Osteoblast (primary cell): ENCODE measurements around the gene WDR4. TPM values are rescaled to one million over a fixed set of nuclear protein-coding genes. Genes with fewer than 3 reads are reported as not detected.
"Not testable (repeated sequence)": the region's sequence is repeated elsewhere in the genome, so short reads cannot be mapped to it uniquely, and the experiment has no call there.

Experiments used
- DNase-seq: peaks from one replicate; pipeline ENCODE4 v3.0.0; 2011; ENCODE audit warnings: low spot score, mixed read lengths; ENCODE audit not compliant: insufficient read length; ENCODE audit errors: missing footprints
- H2AFZ ChIP-seq: 2 replicates; pipeline ENCODE4 v1.6.0; 2011; ENCODE audit warnings: mild to moderate bottlenecking, low read length
- H3K27ac ChIP-seq: 2 replicates; pipeline ENCODE4 v1.5.1; 2011; ENCODE audit warnings: mild to moderate bottlenecking, low read depth, low read length, moderate library complexity
- H3K27me3 ChIP-seq: 2 replicates; pipeline ENCODE4 v1.6.0; 2012; ENCODE audit warnings: mild to moderate bottlenecking, control low read depth, inconsistent platforms, low read length, moderate library complexity; ENCODE audit not compliant: insufficient read depth
- H3K36me3 ChIP-seq: 2 replicates; pipeline ENCODE4 v1.5.1; 2011; ENCODE audit warnings: mild to moderate bottlenecking, low read length, control low read depth, moderate library complexity; ENCODE audit not compliant: insufficient read depth
- H3K4me1 ChIP-seq: 2 replicates; pipeline ENCODE4 v1.5.1; 2011; ENCODE audit warnings: mild to moderate bottlenecking, low read length, control low read depth, moderate library complexity; ENCODE audit not compliant: insufficient read depth
- H3K4me2 ChIP-seq: 2 replicates; pipeline ENCODE4 v1.6.0; 2011; ENCODE audit warnings: mild to moderate bottlenecking, low read length; ENCODE audit not compliant: insufficient read depth
- H3K4me3 ChIP-seq: fragments of 200-600 bp; sonication (generic); 3 replicates; pipeline ENCODE4 v1.5.1; 2012; ENCODE audit warnings: mild to moderate bottlenecking, low read length, inconsistent platforms; ENCODE audit not compliant: insufficient read depth
- H3K79me2 ChIP-seq: 2 replicates; pipeline ENCODE4 v1.6.0; 2012; ENCODE audit warnings: mild to moderate bottlenecking, low read length, control low read depth, inconsistent platforms; ENCODE audit not compliant: insufficient read depth
- H3K9me3 ChIP-seq: 2 replicates; pipeline ENCODE4 v1.5.1; 2011; ENCODE audit warnings: low read depth, low read length, control low read depth
- H4K20me1 ChIP-seq: 2 replicates; pipeline ENCODE4 v1.6.0; 2012; ENCODE audit warnings: mild to moderate bottlenecking, low read length, control low read depth; ENCODE audit not compliant: insufficient read depth
- total RNA-seq: library from RNA; depleted of rRNA; stranded (reverse); fragments of >200 nt; gene quantifications from 2 replicates; pipeline ENCODE4 v1.2.3, GENCODE V29; 2012
- TF ChIP-seq, protein P1 (sequence below): IDR thresholded peaks from 2 replicates; pipeline ENCODE4 v1.5.1; 2011; ENCODE audit warnings: mild to moderate bottlenecking, low read depth, low read length, moderate library complexity; ENCODE audit errors: extremely low read depth

The WDR4 gene
- total RNA-seq, 1 donor, result 10.1 TPM

DNA sequence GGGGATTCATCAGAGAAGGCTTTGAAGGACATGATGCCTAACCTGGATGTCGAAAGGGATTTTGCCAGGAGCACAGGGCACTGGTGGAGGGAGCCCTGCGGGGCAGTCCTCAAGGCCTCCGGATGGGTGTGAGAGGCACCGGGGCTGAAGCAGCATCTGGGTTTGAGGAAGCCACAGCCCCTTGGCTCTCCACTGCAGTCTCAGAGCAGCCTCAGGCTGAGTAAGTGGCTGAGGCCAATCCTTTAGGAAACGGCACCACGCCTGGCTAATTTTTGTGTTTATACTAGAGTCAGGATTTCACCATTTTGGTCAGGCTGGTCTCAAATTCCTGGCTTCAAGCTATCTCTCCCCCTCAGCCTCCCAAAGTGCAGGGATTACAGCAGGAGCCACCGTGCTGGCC lies 34.1 kb upstream of the WDR4 start:
- TF ChIP-seq, protein P1, sequence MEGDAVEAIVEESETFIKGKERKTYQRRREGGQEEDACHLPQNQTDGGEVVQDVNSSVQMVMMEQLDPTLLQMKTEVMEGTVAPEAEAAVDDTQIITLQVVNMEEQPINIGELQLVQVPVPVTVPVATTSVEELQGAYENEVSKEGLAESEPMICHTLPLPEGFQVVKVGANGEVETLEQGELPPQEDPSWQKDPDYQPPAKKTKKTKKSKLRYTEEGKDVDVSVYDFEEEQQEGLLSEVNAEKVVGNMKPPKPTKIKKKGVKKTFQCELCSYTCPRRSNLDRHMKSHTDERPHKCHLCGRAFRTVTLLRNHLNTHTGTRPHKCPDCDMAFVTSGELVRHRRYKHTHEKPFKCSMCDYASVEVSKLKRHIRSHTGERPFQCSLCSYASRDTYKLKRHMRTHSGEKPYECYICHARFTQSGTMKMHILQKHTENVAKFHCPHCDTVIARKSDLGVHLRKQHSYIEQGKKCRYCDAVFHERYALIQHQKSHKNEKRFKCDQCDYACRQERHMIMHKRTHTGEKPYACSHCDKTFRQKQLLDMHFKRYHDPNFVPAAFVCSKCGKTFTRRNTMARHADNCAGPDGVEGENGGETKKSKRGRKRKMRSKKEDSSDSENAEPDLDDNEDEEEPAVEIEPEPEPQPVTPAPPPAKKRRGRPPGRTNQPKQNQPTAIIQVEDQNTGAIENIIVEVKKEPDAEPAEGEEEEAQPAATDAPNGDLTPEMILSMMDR, result no peak
- H3K27ac ChIP-seq, result no peak overlapping the region
- H3K79me2 ChIP-seq, result no peaks in the 10 kb centered on the region
- no peaks in the 10 kb centered on the region for H3K9me3 ChIP-seq
- no peaks in the 10 kb centered on the region for H3K4me1 ChIP-seq
- H3K4me3 ChIP-seq, result no peak overlapping the region
- H3K4me2 ChIP-seq, result no peak overlapping the region
- H4K20me1 ChIP-seq, result no peaks in the 10 kb centered on the region
- H3K27me3 ChIP-seq, result no peaks in the 10 kb centered on the region
- H3K36me3 ChIP-seq, result peaks cover 34% of the 10 kb centered on the region
- DNase-seq, result no peak
- H2AFZ ChIP-seq, result no peak overlapping the region

DNA sequence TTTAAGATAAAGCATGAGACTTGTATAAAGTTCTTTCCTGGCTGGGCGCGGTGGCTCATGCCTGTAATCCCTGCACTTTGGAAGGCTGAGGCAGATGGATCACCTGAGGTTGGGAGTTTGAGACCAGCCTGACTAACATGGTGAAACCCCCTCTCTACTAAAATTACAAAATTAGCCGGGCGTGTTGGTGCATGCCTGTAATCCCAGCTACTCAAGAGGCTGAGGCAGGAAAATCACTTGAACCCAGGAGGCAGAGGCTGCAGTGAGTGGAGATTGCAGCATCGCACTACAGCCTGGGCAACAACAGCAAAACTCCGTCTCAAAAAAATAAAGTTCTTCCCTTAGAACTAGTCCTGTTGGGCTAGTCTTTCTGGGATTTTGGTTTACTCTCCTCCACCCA lies 32.6 kb upstream of the WDR4 start:
- not testable (repeated sequence) for H4K20me1 ChIP-seq, H3K4me3 ChIP-seq, H3K27me3 ChIP-seq, H3K27ac ChIP-seq, DNase-seq, H3K79me2 ChIP-seq, H2AFZ ChIP-seq, H3K4me2 ChIP-seq, H3K9me3 ChIP-seq, H3K4me1 ChIP-seq
- peaks cover 47% of the 10 kb centered on the region for H3K36me3 ChIP-seq

DNA sequence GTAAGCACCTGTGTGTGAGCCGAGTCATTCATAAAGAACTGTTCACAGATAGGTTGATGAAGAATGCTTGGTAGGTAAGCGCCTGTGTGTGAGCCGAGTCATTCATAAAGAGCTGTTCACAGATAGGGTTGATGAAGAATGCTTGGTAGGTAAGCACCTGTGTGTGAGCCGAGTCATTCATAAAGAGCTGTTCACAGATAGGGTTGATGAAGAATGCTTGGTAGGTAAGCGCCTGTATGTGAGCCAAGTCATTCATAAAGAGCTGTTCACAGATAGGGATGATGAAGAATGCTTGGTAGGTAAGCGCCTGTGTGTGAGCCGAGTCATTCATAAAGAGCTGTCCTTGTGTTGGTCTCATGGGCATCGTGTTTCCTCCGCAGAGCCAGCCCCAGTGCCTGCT lies 29.1 kb upstream of the WDR4 start:
- H3K27me3 ChIP-seq, DNase-seq, H3K27ac ChIP-seq, H3K9me3 ChIP-seq, H3K4me3 ChIP-seq, H3K4me1 ChIP-seq, H2AFZ ChIP-seq, H3K4me2 ChIP-seq: not testable (repeated sequence)
- Histone ChIP-seq H3K36me3 (peaks cover 73% of the 10 kb centered on the region), H3K79me2 (peaks cover 15% of the 10 kb centered on the region), H4K20me1 (peaks cover 19% of the 10 kb centered on the region)

DNA sequence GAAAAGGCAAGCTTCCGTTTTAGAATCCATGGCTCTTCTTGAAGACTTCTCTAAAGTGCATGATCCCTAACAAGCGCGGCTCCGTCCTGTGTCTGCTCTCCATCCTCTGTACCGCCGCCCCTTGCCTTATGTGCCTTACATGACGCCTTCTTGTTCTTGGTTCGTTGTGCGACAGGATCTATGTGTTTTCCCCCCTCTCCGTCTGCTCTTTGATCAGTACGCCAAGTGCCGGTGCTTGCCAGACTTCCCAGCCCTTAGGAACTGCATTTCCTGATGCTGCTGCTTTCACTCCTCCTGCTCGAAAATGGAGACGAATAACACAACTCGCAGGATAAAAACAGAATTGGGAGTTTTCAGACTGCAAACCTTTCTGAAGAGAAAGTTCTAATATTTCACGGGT lies 26.9 kb upstream of the WDR4 start:
- Histone ChIP-seq H3K79me2 (peaks cover 31% of the 10 kb centered on the region), H3K27ac (no peak overlapping the region), H3K4me1 (no peaks in the 10 kb centered on the region), H3K9me3 (no peaks in the 10 kb centered on the region), H3K4me2 (no peak overlapping the region), H4K20me1 (peaks cover 19% of the 10 kb centered on the region), H2AFZ (no peak overlapping the region), H3K4me3 (no peak overlapping the region), H3K27me3 (no peaks in the 10 kb centered on the region), H3K36me3 (peaks cover 80% of the 10 kb centered on the region)
- DNase-seq, result no peak
- TF ChIP-seq, protein P1, result no peak

DNA sequence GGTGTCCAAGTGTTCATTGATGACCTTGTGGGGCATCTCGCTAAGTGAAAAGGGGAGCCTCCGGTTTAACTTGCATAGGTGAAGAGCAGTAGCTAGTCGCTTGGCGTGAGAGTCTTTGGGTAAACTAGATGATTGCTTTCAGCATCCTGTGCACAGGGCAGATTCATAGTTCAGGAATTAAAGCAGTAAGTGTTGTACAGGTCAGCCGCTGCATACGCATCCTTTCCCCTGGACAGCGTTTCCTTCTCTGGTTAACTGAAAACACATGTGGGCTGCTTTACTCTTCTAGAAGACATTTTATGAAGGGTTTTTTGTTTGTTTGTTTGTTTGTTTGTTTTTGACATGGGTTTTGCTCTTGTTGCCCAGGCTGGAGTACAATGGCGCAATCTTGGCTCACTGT lies 25.9 kb upstream of the WDR4 start:
- Histone ChIP-seq H3K36me3 (peaks cover 78% of the 10 kb centered on the region), H3K4me3 (no peak overlapping the region), H3K4me1 (no peaks in the 10 kb centered on the region), H3K9me3 (no peaks in the 10 kb centered on the region), H2AFZ (no peak overlapping the region), H3K27me3 (no peaks in the 10 kb centered on the region), H3K79me2 (peaks cover 40% of the 10 kb centered on the region), H4K20me1 (peaks cover 26% of the 10 kb centered on the region), H3K27ac (no peak overlapping the region), H3K4me2 (no peak overlapping the region)
- TF ChIP-seq, protein P1, result no peak
- no peak for DNase-seq
